HG03060 (cell line): Measurements from ENCODE around the gene RAB40C.

Experiments
- ATAC-seq: cut with Tn5 transposase; IDR thresholded peaks from one replicate; pipeline ENCODE4 v1.9.1; 2021; ENCODE audit warnings: low read depth, moderate number of reproducible peaks; ENCODE audit not compliant: unreplicated experiment

The RAB40C gene

GRCh38 chr16:610513-611381, 20.9 kb downstream of the RAB40C start:
- ATAC-seq = no peak

- ATAC-seq = no peak
These were observed 25.3 kb downstream of the RAB40C start for GRCh38 chr16:615122-615521.

- no peak for ATAC-seq
These were observed 27.1 kb downstream of the RAB40C start for GRCh38 chr16:616733-617586.

GRCh38 chr16:617855-618254, 28.0 kb downstream of the RAB40C start:
- ATAC-seq = no peak

GRCh38 chr16:619476-620100, 29.7 kb downstream of the RAB40C start:
- no peak for ATAC-seq

GRCh38 chr16:620700-621525, 31.0 kb downstream of the RAB40C start:
- no peak for ATAC-seq

GRCh38 chr16:621526-622105, 31.8 kb downstream of the RAB40C start:
- ATAC-seq = no peak

GRCh38 chr16:622920-623280, 33.0 kb downstream of the RAB40C start:
- no peak for ATAC-seq

- ATAC-seq = no peak
These were observed 34.7 kb downstream of the RAB40C start for GRCh38 chr16:624526-625070.

- ATAC-seq = no peak
These were observed 35.5 kb downstream of the RAB40C start for GRCh38 chr16:625117-625976.

- no peak for ATAC-seq
These were observed 36.3 kb downstream of the RAB40C start for GRCh38 chr16:625977-626765.

GRCh38 chr16:626787-627453, 37.1 kb downstream of the RAB40C start:
- ATAC-seq = no peak

- no peak for ATAC-seq
These were observed 37.8 kb downstream of the RAB40C start for GRCh38 chr16:627454-628239.

- no peak for ATAC-seq
These were observed 38.6 kb downstream of the RAB40C start for GRCh38 chr16:628321-629061.

- ATAC-seq = no peak
These were observed 39.4 kb downstream of the RAB40C start for GRCh38 chr16:629185-629832.
